ENCODE measurements around the gene BCAS1.

- TF ChIP-seq, protein P1, sequence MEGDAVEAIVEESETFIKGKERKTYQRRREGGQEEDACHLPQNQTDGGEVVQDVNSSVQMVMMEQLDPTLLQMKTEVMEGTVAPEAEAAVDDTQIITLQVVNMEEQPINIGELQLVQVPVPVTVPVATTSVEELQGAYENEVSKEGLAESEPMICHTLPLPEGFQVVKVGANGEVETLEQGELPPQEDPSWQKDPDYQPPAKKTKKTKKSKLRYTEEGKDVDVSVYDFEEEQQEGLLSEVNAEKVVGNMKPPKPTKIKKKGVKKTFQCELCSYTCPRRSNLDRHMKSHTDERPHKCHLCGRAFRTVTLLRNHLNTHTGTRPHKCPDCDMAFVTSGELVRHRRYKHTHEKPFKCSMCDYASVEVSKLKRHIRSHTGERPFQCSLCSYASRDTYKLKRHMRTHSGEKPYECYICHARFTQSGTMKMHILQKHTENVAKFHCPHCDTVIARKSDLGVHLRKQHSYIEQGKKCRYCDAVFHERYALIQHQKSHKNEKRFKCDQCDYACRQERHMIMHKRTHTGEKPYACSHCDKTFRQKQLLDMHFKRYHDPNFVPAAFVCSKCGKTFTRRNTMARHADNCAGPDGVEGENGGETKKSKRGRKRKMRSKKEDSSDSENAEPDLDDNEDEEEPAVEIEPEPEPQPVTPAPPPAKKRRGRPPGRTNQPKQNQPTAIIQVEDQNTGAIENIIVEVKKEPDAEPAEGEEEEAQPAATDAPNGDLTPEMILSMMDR (IDR thresholded peaks at IDR 0.05; ENCODE audit: borderline replicate concordance, extremely low read depth, low read length, poor library complexity, severe bottlenecking): no peak
- TF ChIP-seq EZH2 (IDR thresholded peaks at IDR 0.05; ENCODE audit: borderline replicate concordance, low read depth, low read length, severe bottlenecking): no peak
Measured at GRCh38 chr20:53961527-53961926, 108.9 kb downstream of the BCAS1 start.

All from DND-41 (cell line).